Activated T-cell treated with anti-CD3 and anti-CD28 coated beads, Interleukin-2, amount 50 U/mL, for 4 hours (primary cell): ENCODE measurements around the gene CHML. TPM values are rescaled to one million over a fixed set of nuclear protein-coding genes. Genes with fewer than 3 reads are reported as not detected.

Source experiments
- ATAC-seq, 2 donors: fragments of 200-7000 bp; cut with Tn5 transposase; one replicate each; pipeline ENCODE4 v1.10.0; 2021
- DNase-seq: peaks from one replicate; pipeline ENCODE4 v3.0.0-alpha.2; 2020
- H3K27me3 Mint-ChIP-seq: one replicate; pipeline ENCODE4 v1.8.0; 2021; ENCODE audit warnings: low read depth, mixed read lengths
- H3K36me3 Mint-ChIP-seq: one replicate; pipeline ENCODE4 v1.8.0; 2022; ENCODE audit warnings: mixed read lengths; ENCODE audit not compliant: insufficient read depth
- H3K4me1 Mint-ChIP-seq: one replicate; pipeline ENCODE4 v1.8.0; 2021; ENCODE audit warnings: low read depth, mixed read lengths
- H3K4me3 Mint-ChIP-seq: one replicate; pipeline ENCODE4 v1.8.0; 2021; ENCODE audit warnings: mild to moderate bottlenecking, moderate library complexity, mixed read lengths
- H3K9me3 Mint-ChIP-seq: one replicate; pipeline ENCODE4 v1.8.0; 2021; ENCODE audit warnings: mixed read lengths
- total RNA-seq, 3 donors: library from RNA; stranded (reverse); gene quantifications; one replicate each; pipeline ENCODE4 v1.2.1, GENCODE V29; 2021

CHML gene
- total RNA-seq, 3 donors from 2014 or later = 27.2 to 46.7 (median 28.9) TPM

- DNase-seq = no peak
- Mint-ChIP-seq H3K4me1 (peaks cover 4% of the 10 kb centered on the region), H3K9me3 (no peaks in the 10 kb centered on the region), H3K4me3 (no peak overlapping the region), H3K27me3 (no peaks in the 10 kb centered on the region), H3K36me3 (peaks cover 5% of the 10 kb centered on the region)
- ATAC-seq = no peak
Observed at GRCh38 chr1:241622669-241623068, 17.5 kb downstream of the CHML start.

- Mint-ChIP-seq H3K4me3 (no peak overlapping the region), H3K36me3 (peaks cover 7% of the 10 kb centered on the region), H3K27me3 (no peaks in the 10 kb centered on the region), H3K9me3 (no peaks in the 10 kb centered on the region), H3K4me1 (peaks cover 5% of the 10 kb centered on the region)
- ATAC-seq (no peak), DNase-seq (no peak)
Observed at GRCh38 chr1:241617426-241617825, 22.7 kb downstream of the CHML start.

GRCh38 chr1:241615043-241615974, 24.9 kb downstream of the CHML start:
- Mint-ChIP-seq H3K36me3 (peaks cover 2% of the 10 kb centered on the region), H3K27me3 (no peaks in the 10 kb centered on the region), H3K9me3 (no peaks in the 10 kb centered on the region), H3K4me3 (no peak overlapping the region), H3K4me1 (peaks cover 5% of the 10 kb centered on the region)
- ATAC-seq (no peak), DNase-seq (no peak)

- H3K4me3 Mint-ChIP-seq = no peak overlapping the region
- ATAC-seq (no peak), DNase-seq (no peak)
- no peaks in the 10 kb centered on the region for H3K27me3 Mint-ChIP-seq
- peaks cover 5% of the 10 kb centered on the region for H3K4me1 Mint-ChIP-seq
- H3K9me3 Mint-ChIP-seq = no peaks in the 10 kb centered on the region
- H3K36me3 Mint-ChIP-seq = peaks cover 2% of the 10 kb centered on the region
Observed at GRCh38 chr1:241614572-241614971, 25.6 kb downstream of the CHML start.

GRCh38 chr1:241614144-241614543, 26.0 kb downstream of the CHML start:
- peaks cover 5% of the 10 kb centered on the region for H3K4me1 Mint-ChIP-seq
- DNase-seq = no peak

GRCh38 chr1:241612533-241613477, 27.4 kb downstream of the CHML start:
- peaks cover 5% of the 10 kb centered on the region for H3K4me1 Mint-ChIP-seq
- ATAC-seq (no peak), DNase-seq (no peak)
- no peak overlapping the region for H3K4me3 Mint-ChIP-seq
- H3K36me3 Mint-ChIP-seq = peaks cover 2% of the 10 kb centered on the region
- H3K27me3 Mint-ChIP-seq = no peaks in the 10 kb centered on the region
- no peaks in the 10 kb centered on the region for H3K9me3 Mint-ChIP-seq

More at GRCh38 chr1:241614144-241614543, 26.0 kb downstream of the CHML start:
- H3K9me3 Mint-ChIP-seq = no peaks in the 10 kb centered on the region
- H3K4me3 Mint-ChIP-seq = no peak overlapping the region
- H3K36me3 Mint-ChIP-seq = peaks cover 2% of the 10 kb centered on the region
- no peaks in the 10 kb centered on the region for H3K27me3 Mint-ChIP-seq
- peak in 1 of 2 donors; percentile 26 for ATAC-seq

- ATAC-seq (no peak), DNase-seq (no peak)
- H3K27me3 Mint-ChIP-seq = no peaks in the 10 kb centered on the region
- H3K9me3 Mint-ChIP-seq = no peaks in the 10 kb centered on the region
- H3K4me1 Mint-ChIP-seq = peaks cover 5% of the 10 kb centered on the region
- H3K4me3 Mint-ChIP-seq = no peak overlapping the region
- no peaks in the 10 kb centered on the region for H3K36me3 Mint-ChIP-seq
Observed at GRCh38 chr1:241611736-241612135, 28.4 kb downstream of the CHML start.

- ATAC-seq = peak; percentile 58 to 78
- Mint-ChIP-seq H3K4me1 (peaks cover 5% of the 10 kb centered on the region), H3K36me3 (no peaks in the 10 kb centered on the region), H3K4me3 (no peak overlapping the region), H3K9me3 (no peaks in the 10 kb centered on the region), H3K27me3 (no peaks in the 10 kb centered on the region)
- DNase-seq = no peak
Observed at GRCh38 chr1:241611063-241611462, 29.1 kb downstream of the CHML start.

- Mint-ChIP-seq H3K27me3 (no peaks in the 10 kb centered on the region), H3K36me3 (no peaks in the 10 kb centered on the region), H3K4me1 (peaks cover 5% of the 10 kb centered on the region), H3K9me3 (no peaks in the 10 kb centered on the region), H3K4me3 (no peak overlapping the region)
- ATAC-seq (no peak), DNase-seq (no peak)
Observed at GRCh38 chr1:241610056-241610815, 29.9 kb downstream of the CHML start.

GRCh38 chr1:241608379-241609033, 31.7 kb downstream of the CHML start:
- no peak for DNase-seq
- H3K9me3 Mint-ChIP-seq = no peaks in the 10 kb centered on the region
- ATAC-seq = peak; percentile 35 to 40
- H3K27me3 Mint-ChIP-seq = no peaks in the 10 kb centered on the region
- H3K36me3 Mint-ChIP-seq = peaks cover 3% of the 10 kb centered on the region
- no peak overlapping the region for H3K4me3 Mint-ChIP-seq
- H3K4me1 Mint-ChIP-seq = peaks cover 4% of the 10 kb centered on the region

- DNase-seq = no peak
- no peaks in the 10 kb centered on the region for H3K27me3 Mint-ChIP-seq
- ATAC-seq = no peak
- no peak overlapping the region for H3K4me3 Mint-ChIP-seq
- H3K9me3 Mint-ChIP-seq = no peaks in the 10 kb centered on the region
- H3K36me3 Mint-ChIP-seq = peaks cover 13% of the 10 kb centered on the region
- peaks cover under 1% of the 10 kb centered on the region for H3K4me1 Mint-ChIP-seq
Observed at GRCh38 chr1:241607497-241607896, 32.7 kb downstream of the CHML start.

GRCh38 chr1:241606544-241606943, 33.6 kb downstream of the CHML start:
- H3K4me3 Mint-ChIP-seq = no peak overlapping the region
- H3K9me3 Mint-ChIP-seq = no peaks in the 10 kb centered on the region
- DNase-seq (no peak), ATAC-seq (no peak)
- no peaks in the 10 kb centered on the region for H3K27me3 Mint-ChIP-seq
- H3K4me1 Mint-ChIP-seq = no peaks in the 10 kb centered on the region
- H3K36me3 Mint-ChIP-seq = peaks cover 20% of the 10 kb centered on the region

GRCh38 chr1:241605146-241605805, 34.9 kb downstream of the CHML start:
- peaks cover 3% of the 10 kb centered on the region for H3K4me1 Mint-ChIP-seq
- no peak for ATAC-seq
- no peak overlapping the region for H3K4me3 Mint-ChIP-seq
- no peaks in the 10 kb centered on the region for H3K27me3 Mint-ChIP-seq
- H3K36me3 Mint-ChIP-seq = peaks cover 20% of the 10 kb centered on the region
- no peaks in the 10 kb centered on the region for H3K9me3 Mint-ChIP-seq
- no peak for DNase-seq
